CD14-positive monocyte (primary cell): Measurements from ENCODE around the gene COMMD10. TPM values are rescaled to one million over a fixed set of nuclear protein-coding genes. Genes with fewer than 3 reads are reported as not detected.

Experiments used
- DNase-seq, 3 donors: peaks; one replicate each; pipeline ENCODE4 v3.0.0-alpha.2; 2011 to 2022
- H2AFZ ChIP-seq: 2 replicates; pipeline ENCODE4 v1.6.0; 2012; ENCODE audit warnings: mild to moderate bottlenecking, low read depth, low read length, inconsistent platforms; ENCODE audit not compliant: insufficient read depth, poor library complexity, severe bottlenecking
- H3K27ac ChIP-seq, 2 donors: 1 replicate in 1 of 2; 2 replicates in 1 of 2; pipeline ENCODE4 v1.5.1; 2012 to 2013; ENCODE audit warnings: low read length in 2 of 2, control low read depth in 1 of 2, inconsistent platforms in 1 of 2, low read depth in 1 of 2, mild to moderate bottlenecking in 1 of 2
- H3K27me3 ChIP-seq, 2 donors: one replicate each; pipeline versions ENCODE4 v1.6.0 to v1.6.1; 2011 to 2013; ENCODE audit warnings: low read length in 2 of 2; ENCODE audit not compliant: control insufficient read depth in 2 of 2, insufficient read depth in 2 of 2
- H3K36me3 ChIP-seq, 2 donors: replicated peaks in 1 of 2; 1 replicate in 1 of 2; 2 replicates in 1 of 2; pipeline versions ENCODE4 v1.5.1 to v1.6.1; 2012 to 2013; ENCODE audit warnings: low read length in 2 of 2, control low read depth in 1 of 2, inconsistent platforms in 1 of 2, mild to moderate bottlenecking in 1 of 2; ENCODE audit not compliant: insufficient read depth in 2 of 2, control insufficient read depth in 1 of 2
- H3K4me1 ChIP-seq, 2 donors: 1 replicate in 1 of 2; 2 replicates in 1 of 2; pipeline versions ENCODE4 v1.5.1 to v1.6.1; 2012 to 2013; ENCODE audit warnings: low read length in 2 of 2, control low read depth in 1 of 2, inconsistent platforms in 1 of 2, mild to moderate bottlenecking in 1 of 2, moderate library complexity in 1 of 2; ENCODE audit not compliant: insufficient read depth in 2 of 2, control insufficient read depth in 1 of 2
- H3K4me2 ChIP-seq: replicated peaks from 2 replicates; pipeline ENCODE3; 2012; ENCODE audit warnings: low read length, moderate library complexity, mild to moderate bottlenecking; ENCODE audit not compliant: poor library complexity, severe bottlenecking; ENCODE audit errors: extremely low read depth
- H3K4me3 ChIP-seq, 3 experiments: fragments of 200-600 bp in 1 of 3; sonication (generic) in 1 of 3; replicated peaks in 1 of 3; 1 replicate in 2 of 3; 2 replicates in 1 of 3; pipeline ENCODE4 v1.5.1; 2011 to 2013; ENCODE audit warnings: low read length in 3 of 3, mild to moderate bottlenecking in 3 of 3, control low read depth in 2 of 3, low read depth in 2 of 3, inconsistent platforms in 1 of 3, moderate library complexity in 1 of 3
- H3K79me2 ChIP-seq: 2 replicates; pipeline ENCODE4 v1.6.0; 2012; ENCODE audit warnings: mild to moderate bottlenecking, control low read depth, inconsistent platforms, low read length, moderate library complexity; ENCODE audit not compliant: insufficient read depth
- H3K9ac ChIP-seq: 2 replicates; pipeline ENCODE4 v1.6.0; 2017; ENCODE audit warnings: low read length, mild to moderate bottlenecking; ENCODE audit not compliant: insufficient read depth, poor library complexity, severe bottlenecking
- H3K9me3 ChIP-seq, 2 donors: replicated peaks in 1 of 2; 1 replicate in 1 of 2; 2 replicates in 1 of 2; pipeline versions ENCODE4 v1.5.1 to v1.6.1; 2012 to 2013; ENCODE audit warnings: low read length in 2 of 2, control low read depth in 1 of 2; ENCODE audit not compliant: control insufficient read depth in 1 of 2, insufficient read depth in 1 of 2
- H4K20me1 ChIP-seq: 2 replicates; pipeline ENCODE4 v1.6.0; 2012; ENCODE audit warnings: mild to moderate bottlenecking, low read length, control low read depth, moderate library complexity; ENCODE audit not compliant: insufficient read depth
- H3K27ac Mint-ChIP-seq, 7 donors: one replicate each; pipeline ENCODE4 v1.8.0; 2020; ENCODE audit warnings: mild to moderate bottlenecking in 7 of 7, mixed read lengths in 7 of 7, moderate library complexity in 6 of 7, inconsistent platforms in 2 of 7
- H3K27me3 Mint-ChIP-seq, 3 donors: one replicate each; pipeline ENCODE4 v1.8.0; 2021 to 2022; ENCODE audit warnings: low read depth in 3 of 3, mild to moderate bottlenecking in 3 of 3, mixed read lengths in 3 of 3, moderate library complexity in 3 of 3, inconsistent platforms in 1 of 3
- H3K36me3 Mint-ChIP-seq, 2 donors: one replicate each; pipeline ENCODE4 v1.8.0; 2020; ENCODE audit warnings: mixed read lengths in 2 of 2, inconsistent platforms in 1 of 2, mild to moderate bottlenecking in 1 of 2
- H3K4me1 Mint-ChIP-seq: one replicate; pipeline ENCODE4 v1.8.0; 2020; ENCODE audit warnings: mild to moderate bottlenecking, mixed read lengths
- H3K4me3 Mint-ChIP-seq, 2 donors: one replicate each; pipeline ENCODE4 v1.8.0; 2020; ENCODE audit warnings: mild to moderate bottlenecking in 2 of 2, mixed read lengths in 2 of 2, moderate library complexity in 1 of 2
- H3K9me3 Mint-ChIP-seq, 7 donors: one replicate each; pipeline ENCODE4 v1.8.0; 2020 to 2022; ENCODE audit warnings: mixed read lengths in 7 of 7, mild to moderate bottlenecking in 6 of 7, moderate library complexity in 6 of 7, inconsistent platforms in 2 of 7
- CTCF ChIP-seq: fragments of 200-600 bp; IDR thresholded peaks from one replicate; pipeline ENCODE4 v1.8.0; 2022; ENCODE audit warnings: antibody characterized with exemption, mild to moderate bottlenecking
- WGBS: methylation state at CpG from one replicate; pipeline ENCODE4 v1.1.5; 2013; ENCODE audit warnings: missing lambda C conversion rate; ENCODE audit not compliant: insufficient coverage; 5-methylcytosine and 5-hydroxymethylcytosine counted together
- intact Hi-C, 2 donors: fragments of 100-400 bp; cut with micrococcal nuclease; formaldehyde crosslinking; loops; one replicate each; pipeline versions ENCODE4 v1.15.0 to v1.15.1; 2023
- polyA plus RNA-seq, 3 donors: library from polyadenylated mRNA; depleted of rRNA in 1 of 3; unstranded in 2 of 3; stranded (reverse) in 1 of 3; fragments of 300-500 nt in 2 of 3; fragments of >200 nt in 1 of 3; fragmentation: Illumina TruSeq in 2 of 3; gene quantifications; 1 replicate in 2 of 3; 2 replicates in 1 of 3; pipeline ENCODE4 v1.2.3, GENCODE V29; 2012 to 2021

Gene COMMD10
- polyA plus RNA-seq, 3 donors, result 16.9 to 86.1 (median 61.2) TPM

- H3K4me3 Mint-ChIP-seq, result no peak overlapping the region
- H3K27ac ChIP-seq, result no peak overlapping the region
- H3K27me3 ChIP-seq, result no peaks in the 10 kb centered on the region
- H3K9me3 ChIP-seq, result peaks cover 19 to 30% of the 10 kb centered on the region in 2 donors
- H3K9ac ChIP-seq, result no peak overlapping the region
- H3K36me3 ChIP-seq, result peaks cover 5 to 53% of the 10 kb centered on the region in 2 donors
- no peaks in the 10 kb centered on the region for H3K4me1 Mint-ChIP-seq
- H3K27me3 Mint-ChIP-seq, result peaks cover 0 to 3% (median 0%) of the 10 kb centered on the region in 3 donors
- H3K4me3 ChIP-seq, result no peak overlapping the region
- no peak overlapping the region for H3K4me2 ChIP-seq
- no peaks in the 10 kb centered on the region for H4K20me1 ChIP-seq
- H2AFZ ChIP-seq, result no peak overlapping the region
- H3K27ac Mint-ChIP-seq, result no peak overlapping the region
- DNase-seq, result no peak
- H3K9me3 Mint-ChIP-seq, result peaks cover 26 to 43% (median 32%) of the 10 kb centered on the region in 7 donors
- no CpG with 5 or more reads among the region's 1 CpG for WGBS
- intact Hi-C loops, result no loop called here
- H3K36me3 Mint-ChIP-seq, result peaks cover 42 to 44% of the 10 kb centered on the region in 2 donors
- H3K79me2 ChIP-seq, result no peaks in the 10 kb centered on the region
- H3K4me1 ChIP-seq, result no peaks in the 10 kb centered on the region
- no peak for TF ChIP-seq CTCF
These were observed 30.3 kb downstream of the COMMD10 start for GRCh38 chr5:116115163-116115562.

- peaks cover 0 to 5% of the 10 kb centered on the region in 2 donors for H3K4me1 ChIP-seq
- H3K36me3 ChIP-seq, result peaks cover under 1 to 7% of the 10 kb centered on the region in 2 donors
- no peak overlapping the region for H3K9ac ChIP-seq
- no peaks in the 10 kb centered on the region for H4K20me1 ChIP-seq
- no peak overlapping the region for H3K4me2 ChIP-seq
- no peak for DNase-seq
- H3K79me2 ChIP-seq, result no peaks in the 10 kb centered on the region
- no peak for TF ChIP-seq CTCF
- intact Hi-C loops, result no loop called here
- H3K9me3 Mint-ChIP-seq, result peaks cover 0 to 7% (median 4%) of the 10 kb centered on the region in 7 donors
- no CpG with 5 or more reads among the region's 2 CpGs for WGBS
- H3K9me3 ChIP-seq, result no peaks in the 10 kb centered on the region
- H3K4me3 Mint-ChIP-seq, result no peak overlapping the region
- H3K27me3 Mint-ChIP-seq, result no peaks in the 10 kb centered on the region
- no peak overlapping the region for H2AFZ ChIP-seq
- no peaks in the 10 kb centered on the region for H3K27me3 ChIP-seq
- H3K4me1 Mint-ChIP-seq, result peaks cover 6% of the 10 kb centered on the region
- H3K4me3 ChIP-seq, result no peak overlapping the region
- H3K27ac ChIP-seq, result no peak overlapping the region
- peaks cover 15 to 27% of the 10 kb centered on the region in 2 donors for H3K36me3 Mint-ChIP-seq
- H3K27ac Mint-ChIP-seq, result no peak overlapping the region
These were observed 45.6 kb downstream of the COMMD10 start for GRCh38 chr5:116130471-116130870.
